NCI-H1105 treated with DMSO at 0.1 percent for 48 hours (cell line): ENCODE measurements around the gene FOLR1.
A peak's percentile ranks its signal among the peaks of the same experiment; 100 is the strongest.
"Not testable (repeated sequence)": the region's sequence is repeated elsewhere in the genome, so short reads cannot be mapped to it uniquely, and the experiment has no call there.

Experiments
- DNase-seq: peaks from one replicate; lab custom pipeline; 2025; lab: John Stamatoyannopoulos, UW

FOLR1 gene

GRCh38 chr11:72181553-72181958 is 10.4 kb upstream of the FOLR1 start:
- not testable (repeated sequence) for DNase-seq

- no peak for DNase-seq
Measured at GRCh38 chr11:72188267-72188666, 3.7 kb upstream of the FOLR1 start.

- peak; percentile 55 for DNase-seq
Measured at GRCh38 chr11:72189455-72190250, 2.3 kb upstream of the FOLR1 start.

GRCh38 chr11:72190631-72191071 is 1.3 kb upstream of the FOLR1 start:
- DNase-seq = no peak

- no peak for DNase-seq
Measured at GRCh38 chr11:72195518-72196270, 3.8 kb downstream of the FOLR1 start.

GRCh38 chr11:72201445-72201844 is 9.5 kb downstream of the FOLR1 start:
- not testable (repeated sequence) for DNase-seq

- no peak for DNase-seq
Measured at GRCh38 chr11:72202571-72202970, 10.6 kb downstream of the FOLR1 start.

- DNase-seq = no peak
Measured at GRCh38 chr11:72203163-72203562, 11.2 kb downstream of the FOLR1 start.

- DNase-seq = no peak
Measured at GRCh38 chr11:72204886-72205285, 12.9 kb downstream of the FOLR1 start.

- not testable (repeated sequence) for DNase-seq
Measured at GRCh38 chr11:72206794-72207193, 14.9 kb downstream of the FOLR1 start.

GRCh38 chr11:72208281-72208680 is 16.3 kb downstream of the FOLR1 start:
- no peak for DNase-seq

GRCh38 chr11:72209101-72209500 is 17.2 kb downstream of the FOLR1 start:
- no peak for DNase-seq

- no peak for DNase-seq
Measured at GRCh38 chr11:72216638-72217037, 24.7 kb downstream of the FOLR1 start, which contains the start of gene FOLR2. Gene FOLR2 (plus strand): TSS chr11:72216794. CDS start chr11:72218585, 1,791 bp downstream.

- DNase-seq = no peak
Measured at GRCh38 chr11:72217841-72218240, 25.9 kb downstream of the FOLR1 start.

- DNase-seq = no peak
Measured at GRCh38 chr11:72218251-72218745, 26.4 kb downstream of the FOLR1 start.

- no peak for DNase-seq
Measured at GRCh38 chr11:72220696-72221363, 28.9 kb downstream of the FOLR1 start.

GRCh38 chr11:72221386-72222075 is 29.6 kb downstream of the FOLR1 start:
- no peak for DNase-seq

- DNase-seq = peak; percentile 36
Measured at GRCh38 chr11:72222106-72222891, 30.4 kb downstream of the FOLR1 start.

- DNase-seq = peak; percentile 96
Measured at GRCh38 chr11:72222907-72223614, 31.1 kb downstream of the FOLR1 start.
